CD4-positive, alpha-beta T cell treated with Interferon alpha-2 for 1 hour (primary cell): Measurements from ENCODE around the gene DENND1A.

Experiments
- DNase-seq, 2 donors: peaks; one replicate each; pipeline ENCODE4 v3.0.0-alpha.2; 2020 to 2022

DENND1A gene

GRCh38 chr9:123717581-123718175 lies 212.2 kb downstream of the DENND1A start:
- DNase-seq, result no peak

GRCh38 chr9:123716339-123716945 lies 213.5 kb downstream of the DENND1A start:
- DNase-seq, result no peak

- DNase-seq, result no peak
Measured at GRCh38 chr9:123715258-123715657, 214.7 kb downstream of the DENND1A start.

GRCh38 chr9:123713282-123713681 lies 216.6 kb downstream of the DENND1A start:
- DNase-seq, result no peak

GRCh38 chr9:123712399-123712798 lies 217.5 kb downstream of the DENND1A start:
- no peak for DNase-seq

GRCh38 chr9:123710299-123710698 lies 219.6 kb downstream of the DENND1A start:
- no peak for DNase-seq

- no peak for DNase-seq
Measured at GRCh38 chr9:123702483-123702882, 227.4 kb downstream of the DENND1A start.

- no peak for DNase-seq
Measured at GRCh38 chr9:123697686-123698085, 232.2 kb downstream of the DENND1A start.

- DNase-seq, result no peak
Measured at GRCh38 chr9:123696476-123696875, 233.4 kb downstream of the DENND1A start.

- no peak for DNase-seq
Measured at GRCh38 chr9:123695386-123695785, 234.5 kb downstream of the DENND1A start.

- no peak for DNase-seq
Measured at GRCh38 chr9:123691765-123692303, 238.1 kb downstream of the DENND1A start.

GRCh38 chr9:123689701-123690428 lies 240.1 kb downstream of the DENND1A start:
- DNase-seq, result no peak

GRCh38 chr9:123687246-123687751 lies 242.6 kb downstream of the DENND1A start:
- no peak for DNase-seq

GRCh38 chr9:123686829-123687192 lies 243.1 kb downstream of the DENND1A start:
- DNase-seq, result no peak

GRCh38 chr9:123686131-123686828 lies 243.6 kb downstream of the DENND1A start:
- no peak for DNase-seq

GRCh38 chr9:123685489-123686083 lies 244.3 kb downstream of the DENND1A start:
- DNase-seq, result no peak

GRCh38 chr9:123684393-123685149 lies 245.4 kb downstream of the DENND1A start:
- DNase-seq, result no peak

- no peak for DNase-seq
Measured at GRCh38 chr9:123682746-123683145, 247.2 kb downstream of the DENND1A start.

- no peak for DNase-seq
Measured at GRCh38 chr9:123680352-123680751, 249.6 kb downstream of the DENND1A start.

- peak; percentile 4 to 23 for DNase-seq
Measured at GRCh38 chr9:123679330-123679987, 250.5 kb downstream of the DENND1A start.

GRCh38 chr9:123678878-123679329 lies 251.0 kb downstream of the DENND1A start:
- no peak for DNase-seq
